ENCODE results near the gene ARHGAP24.

DNA sequence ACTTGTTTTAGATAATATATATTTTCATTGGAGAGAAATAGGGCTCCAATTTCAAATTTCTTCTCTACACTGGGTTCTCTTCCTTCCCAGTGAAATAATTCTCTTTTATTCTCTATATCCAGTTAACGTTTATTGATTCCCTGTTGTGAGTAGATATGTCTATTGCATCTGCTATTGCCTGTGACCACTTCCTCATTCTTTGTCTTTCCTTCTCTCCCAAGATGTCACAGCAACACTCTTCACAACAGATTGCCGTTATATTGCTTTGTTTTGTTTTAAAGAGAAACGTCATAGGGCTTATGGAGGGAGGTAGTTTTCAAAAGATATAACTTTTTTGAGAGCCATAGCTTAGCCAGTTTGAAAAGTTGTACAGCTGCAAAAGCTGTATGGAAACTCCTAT lies 343.8 kb downstream of the ARHGAP24 start:
- TF ChIP-seq CTCF (IDR thresholded peaks at IDR 0.05) (no peak), POLR2A (IDR thresholded peaks at IDR 0.05) (no peak)
